GM21390 (cell line): ENCODE data around the gene SLC9A8.

Source experiments
- ATAC-seq: cut with Tn5 transposase; IDR thresholded peaks from one replicate; pipeline ENCODE4 v1.9.1; 2021; ENCODE audit not compliant: unreplicated experiment

SLC9A8 gene

DNA sequence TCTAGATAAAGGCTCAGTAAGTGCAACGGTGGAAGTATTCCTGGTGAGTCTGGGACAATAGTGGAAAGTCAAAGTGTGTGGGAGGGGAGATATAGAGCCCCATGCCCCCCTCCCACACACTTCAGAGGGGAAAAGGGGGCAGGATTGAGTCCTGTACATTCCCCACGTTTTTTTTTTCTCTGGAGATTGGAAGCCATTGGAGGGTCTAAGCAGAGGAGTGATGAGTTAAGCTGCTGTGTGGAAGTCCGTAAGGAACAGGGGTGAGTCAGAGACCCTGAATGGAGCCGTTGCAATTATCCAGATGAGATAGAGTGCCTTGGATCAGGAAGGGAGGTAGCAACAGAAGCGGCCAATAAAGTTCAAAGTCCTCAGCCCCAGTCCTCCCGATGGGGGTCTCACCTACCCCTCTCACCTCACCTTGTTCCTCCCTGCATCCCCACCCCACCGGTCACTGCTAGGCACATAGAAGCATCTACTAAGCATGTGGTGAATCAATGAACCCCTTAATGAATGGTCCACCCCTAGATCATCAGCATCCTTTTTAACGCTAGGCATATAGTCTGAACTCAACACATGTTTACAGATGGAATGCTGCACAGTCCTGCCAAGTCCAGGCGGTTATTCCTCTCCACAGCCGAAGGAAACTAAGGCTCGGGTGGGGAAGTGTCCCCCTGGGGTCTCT, 662 bp upstream of the SLC9A8 start:
- no peak for ATAC-seq

DNA sequence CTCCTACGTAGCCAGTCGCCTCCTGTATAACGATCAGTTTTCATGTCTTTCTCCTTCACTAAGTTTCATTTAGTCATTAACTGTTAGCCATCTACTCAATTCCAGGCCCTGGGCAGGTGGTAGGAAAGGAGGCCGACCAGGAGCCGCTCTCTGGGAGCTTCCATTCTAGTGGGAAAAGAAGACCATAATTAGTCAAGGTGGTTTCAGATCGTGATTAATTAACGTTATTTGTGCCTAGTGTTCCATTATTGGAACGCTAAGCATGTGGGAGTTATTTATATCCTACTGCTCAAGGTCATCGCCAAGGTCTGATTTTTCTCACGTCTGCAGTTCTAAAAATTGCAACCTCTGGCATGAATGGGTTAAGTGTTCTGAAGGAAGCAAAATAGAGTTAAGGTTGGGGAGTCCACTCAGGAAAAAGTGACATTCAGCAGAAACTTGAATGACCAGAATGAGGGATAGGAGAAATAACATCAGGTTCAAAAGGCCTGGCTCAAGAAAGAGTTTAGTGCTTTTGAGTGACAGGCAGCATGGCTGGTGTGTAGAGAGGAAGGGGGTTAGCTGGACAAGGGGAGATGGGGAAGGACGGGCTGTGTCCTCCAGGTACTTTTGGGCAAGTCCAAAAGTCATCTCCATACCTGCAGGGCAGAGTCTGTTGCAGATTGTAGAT, 812 bp downstream of the SLC9A8 start:
- peak; percentile 34 for ATAC-seq

DNA sequence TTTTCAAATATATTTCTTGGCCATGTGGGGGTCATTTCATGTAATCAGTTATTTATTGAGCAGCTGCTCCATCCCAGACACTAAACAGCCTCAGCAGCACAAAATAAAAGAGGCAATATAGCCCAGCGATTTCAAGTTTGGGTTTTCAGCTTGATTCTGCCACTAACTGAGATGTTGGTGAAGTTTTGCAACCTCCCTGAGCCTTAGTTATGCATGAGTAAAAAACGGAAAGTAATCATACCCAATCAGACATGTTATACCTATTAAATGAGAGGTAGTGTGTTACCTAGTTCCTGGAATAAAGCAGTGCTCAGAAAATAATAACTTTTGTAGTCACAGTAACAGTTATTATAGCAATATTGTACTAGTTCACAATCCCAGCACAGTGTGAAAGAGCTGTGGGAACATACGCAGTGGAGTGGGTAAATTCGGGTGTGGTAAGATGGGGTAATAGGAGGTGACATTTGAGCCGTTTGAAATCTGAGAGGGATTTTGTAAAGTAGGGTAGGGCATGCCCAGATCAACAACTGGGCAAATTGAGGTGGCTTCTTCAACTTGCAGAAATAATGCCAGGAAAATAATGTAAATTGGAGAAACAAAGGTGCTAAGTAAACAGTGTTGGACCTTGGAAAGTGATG, 1.5 kb downstream of the SLC9A8 start:
- no peak for ATAC-seq

DNA sequence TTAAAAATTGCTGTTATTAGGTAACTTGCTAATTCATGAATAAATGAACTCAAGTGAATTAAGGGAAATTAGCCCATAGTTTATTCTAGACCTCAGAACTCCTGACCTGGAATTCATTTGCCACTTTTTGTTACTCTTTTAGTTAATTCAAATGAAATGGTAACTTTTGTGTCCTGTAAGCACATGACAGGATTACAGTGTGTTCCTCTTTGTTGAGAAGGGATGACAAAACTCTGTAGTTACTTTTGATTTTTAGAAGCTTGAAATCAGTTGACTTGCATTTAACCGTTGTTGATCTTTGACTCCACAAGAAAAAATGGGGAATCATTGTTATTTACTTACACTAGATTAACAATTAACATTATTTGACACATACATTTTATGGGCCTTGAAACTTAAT, 6.2 kb downstream of the SLC9A8 start:
- ATAC-seq: no peak

DNA sequence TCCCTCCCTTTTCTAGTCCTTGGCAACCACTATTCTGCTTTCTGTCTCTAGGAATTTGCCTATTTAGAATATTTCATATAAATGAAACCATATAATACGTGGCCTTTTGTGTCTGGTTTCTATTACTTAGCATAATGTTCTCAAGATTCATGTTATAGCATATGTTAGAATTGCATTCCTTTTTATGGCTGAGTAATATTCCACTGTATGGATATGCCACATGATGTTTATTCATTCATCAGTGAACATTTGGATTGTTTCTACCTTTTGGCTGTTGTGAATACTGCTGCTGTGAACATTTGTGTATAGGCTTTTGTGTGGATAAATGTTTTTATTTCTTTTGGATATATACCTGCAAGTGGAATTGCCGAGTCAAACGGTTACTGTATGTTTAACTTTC, 7.1 kb downstream of the SLC9A8 start:
- no peak for ATAC-seq

DNA sequence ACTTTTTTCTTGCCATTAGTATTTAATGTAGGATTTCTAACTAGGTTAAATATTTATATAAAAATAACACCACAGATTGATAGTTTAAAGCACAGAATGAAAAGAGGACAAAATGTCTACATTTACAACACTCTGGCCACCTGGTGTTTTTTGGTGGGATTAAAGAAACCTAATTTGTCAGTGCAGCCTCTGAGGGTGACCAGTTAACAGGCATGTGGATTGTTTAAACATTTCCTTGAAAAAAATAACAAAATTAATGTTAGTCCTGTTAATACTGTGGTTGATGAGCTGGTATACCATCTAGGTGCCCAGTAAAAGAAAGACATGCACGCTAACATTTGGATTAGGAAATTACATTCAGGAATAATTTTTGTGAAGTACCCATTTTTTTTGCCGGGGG, 8.8 kb downstream of the SLC9A8 start:
- ATAC-seq: no peak

DNA sequence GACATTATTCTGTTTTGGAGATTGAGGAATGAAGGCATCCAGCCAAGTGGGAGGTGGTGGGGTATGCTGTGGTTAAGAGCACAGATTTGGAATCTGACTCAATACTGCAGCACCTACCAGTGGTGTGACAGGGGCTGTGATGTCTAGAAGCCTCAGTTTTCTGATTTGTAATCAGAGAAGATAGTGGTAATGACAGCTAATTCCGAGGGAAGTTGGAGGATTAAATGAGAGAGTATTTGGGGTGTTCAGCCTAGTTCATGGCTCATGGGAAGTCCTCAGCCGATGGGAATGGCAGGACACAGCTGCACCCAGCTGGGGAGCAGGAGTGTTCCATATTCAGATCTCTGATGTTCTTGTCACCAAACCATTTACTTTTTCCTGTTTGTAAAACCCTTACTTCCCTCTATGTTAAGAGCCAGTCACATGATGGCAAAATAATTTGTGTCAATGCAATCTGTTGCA, 9.3 kb downstream of the SLC9A8 start:
- no peak for ATAC-seq

DNA sequence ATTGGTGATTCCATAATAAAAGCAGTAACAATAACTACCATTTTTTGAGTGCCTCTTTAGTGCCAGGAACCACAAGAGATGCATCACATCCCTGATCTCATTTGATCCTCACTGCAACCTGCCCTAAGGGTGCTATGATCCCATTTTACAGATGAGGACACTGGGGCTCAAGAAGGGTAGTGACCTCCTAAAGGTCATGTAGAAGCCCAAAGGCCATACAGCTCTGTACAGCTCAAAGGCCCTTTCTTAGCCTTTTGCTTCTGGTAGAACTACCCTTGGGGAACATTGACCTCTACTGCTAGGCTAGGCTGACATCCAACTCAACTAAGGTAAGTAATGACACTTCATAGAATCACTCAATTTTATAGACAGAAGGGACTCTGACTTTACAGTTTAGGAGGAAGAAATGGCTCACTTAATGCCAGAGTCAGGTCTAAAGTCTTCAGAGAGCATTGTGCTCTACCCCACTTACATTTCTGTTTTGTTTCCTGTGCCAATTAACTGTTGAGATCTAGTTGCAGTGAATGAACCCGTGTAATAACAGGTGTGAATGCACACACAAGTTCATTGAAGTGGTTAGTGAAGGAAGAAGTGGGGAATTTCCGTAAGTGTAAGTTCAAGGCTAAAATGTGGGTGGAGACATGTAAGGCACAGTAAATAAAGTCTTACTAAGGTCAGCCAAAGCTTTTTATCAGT, 10.7 kb downstream of the SLC9A8 start:
- ATAC-seq: no peak

DNA sequence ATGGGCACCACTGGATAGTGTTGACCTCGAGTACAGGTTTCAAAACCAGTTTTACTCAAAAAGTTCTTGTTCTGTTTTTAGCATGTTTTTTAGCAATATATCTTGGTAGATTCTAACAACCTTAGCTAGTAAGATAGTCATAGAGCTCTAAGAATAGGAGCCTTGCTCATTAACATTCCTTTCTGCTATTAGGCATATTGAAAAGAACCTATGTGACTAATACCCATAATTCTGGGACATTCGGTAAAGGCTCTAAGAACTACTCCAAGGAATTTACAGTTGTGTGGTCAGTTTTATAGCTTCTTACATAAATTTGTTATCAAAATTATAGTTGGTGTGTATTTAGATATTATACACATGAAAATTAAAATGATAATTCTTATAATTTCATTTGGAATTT, 11.6 kb downstream of the SLC9A8 start:
- ATAC-seq: no peak

DNA sequence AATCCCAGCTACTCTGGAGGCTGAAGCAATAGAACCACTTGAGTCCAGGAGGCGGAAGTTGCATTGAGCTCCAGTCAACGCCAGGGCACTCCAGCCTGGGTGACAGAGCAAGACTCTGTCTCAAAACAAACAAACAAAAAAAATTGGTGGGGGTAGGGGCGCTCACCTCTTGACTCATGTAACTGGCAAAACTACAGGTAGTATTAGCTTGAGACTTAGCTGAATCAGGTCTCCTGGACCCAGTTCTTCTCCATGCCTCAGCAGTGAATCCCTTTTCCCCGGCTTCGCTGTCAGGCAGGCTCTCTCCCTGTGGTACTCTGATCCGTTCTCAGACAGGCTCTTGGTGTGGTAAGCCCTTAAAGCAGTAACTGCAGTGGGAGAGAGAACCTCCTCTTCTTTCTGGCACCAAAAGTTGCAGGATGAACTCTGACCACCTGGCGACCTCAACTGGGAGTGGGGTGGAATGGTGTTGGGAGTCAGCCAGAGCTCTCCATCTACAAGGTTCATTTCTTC, 12.9 kb downstream of the SLC9A8 start:
- no peak for ATAC-seq

DNA sequence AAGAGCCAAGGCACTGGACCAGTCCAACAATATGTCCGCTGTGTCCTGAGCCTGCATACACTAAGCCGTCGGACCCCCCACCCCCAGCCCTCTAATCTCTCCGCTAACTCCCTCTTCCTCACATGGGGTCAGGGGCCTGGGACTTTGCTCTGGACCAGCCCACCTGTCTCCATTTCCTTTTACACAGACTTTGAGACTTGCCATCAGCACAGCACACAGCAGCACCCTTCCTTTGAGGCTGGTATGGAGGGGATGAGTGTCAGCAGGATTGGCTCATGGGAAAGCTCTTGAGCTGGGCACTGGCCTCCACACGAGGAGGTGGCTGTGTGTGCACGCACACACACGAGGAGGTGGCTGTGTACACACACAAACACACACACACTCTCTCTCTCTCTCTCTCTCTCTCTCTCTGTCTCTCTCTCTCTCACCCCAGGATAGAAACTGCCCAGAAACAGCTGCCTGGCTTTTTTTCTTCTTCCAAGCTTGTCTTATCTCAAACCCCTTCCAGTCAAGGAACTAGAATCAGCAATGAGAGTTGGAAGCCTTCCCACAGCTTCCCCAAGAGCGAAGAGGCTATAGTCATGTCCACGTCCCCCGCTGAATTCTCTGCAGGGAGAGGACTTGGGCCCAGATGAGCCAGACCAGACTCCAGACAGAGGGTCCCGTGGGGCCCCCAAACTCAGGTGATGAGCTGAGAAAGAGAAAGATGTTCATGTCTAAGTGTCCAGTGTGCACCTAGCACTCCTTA, 18.6 kb downstream of the SLC9A8 start:
- ATAC-seq: no peak

DNA sequence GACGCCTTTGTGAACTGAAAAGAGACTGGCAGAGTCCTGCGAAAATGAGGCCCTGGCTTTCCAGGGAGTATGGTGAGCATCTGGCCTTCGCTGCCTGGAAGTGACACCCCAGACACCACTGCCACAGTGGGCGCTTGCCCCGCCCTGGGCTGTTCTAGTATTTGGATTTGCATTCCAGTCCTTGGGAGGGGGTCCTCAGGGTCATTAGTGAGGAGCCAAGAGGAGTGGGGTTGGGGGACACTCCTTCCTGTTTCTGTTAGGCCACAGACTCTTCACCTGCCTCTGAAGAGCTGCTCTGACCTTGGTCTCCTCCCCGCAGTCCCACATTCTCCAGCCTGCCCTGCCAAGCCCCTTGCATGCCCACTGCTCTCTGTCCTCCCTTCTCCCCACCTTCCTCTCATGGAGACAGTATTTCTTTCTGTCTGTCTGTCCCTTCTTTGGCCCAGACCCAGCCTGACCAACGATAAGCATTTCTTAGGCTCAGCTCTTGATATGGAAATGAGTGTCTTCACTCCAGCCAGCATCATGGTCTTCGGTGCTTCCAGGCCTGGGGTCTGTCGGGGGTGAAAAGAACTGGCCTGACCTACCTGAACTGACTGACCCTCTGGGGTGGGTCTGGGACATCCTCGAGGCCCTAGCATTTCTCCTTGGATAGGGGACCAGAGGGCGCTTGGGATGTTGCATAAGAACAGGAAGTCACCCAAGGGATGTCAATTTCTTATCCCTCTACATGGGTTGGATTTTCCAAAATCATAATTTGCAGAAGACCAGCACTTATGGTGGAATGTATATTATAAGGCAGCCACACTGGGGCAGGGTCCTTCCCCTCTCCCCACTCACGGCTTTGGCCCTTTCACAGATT, 19.4 kb downstream of the SLC9A8 start:
- no peak for ATAC-seq

DNA sequence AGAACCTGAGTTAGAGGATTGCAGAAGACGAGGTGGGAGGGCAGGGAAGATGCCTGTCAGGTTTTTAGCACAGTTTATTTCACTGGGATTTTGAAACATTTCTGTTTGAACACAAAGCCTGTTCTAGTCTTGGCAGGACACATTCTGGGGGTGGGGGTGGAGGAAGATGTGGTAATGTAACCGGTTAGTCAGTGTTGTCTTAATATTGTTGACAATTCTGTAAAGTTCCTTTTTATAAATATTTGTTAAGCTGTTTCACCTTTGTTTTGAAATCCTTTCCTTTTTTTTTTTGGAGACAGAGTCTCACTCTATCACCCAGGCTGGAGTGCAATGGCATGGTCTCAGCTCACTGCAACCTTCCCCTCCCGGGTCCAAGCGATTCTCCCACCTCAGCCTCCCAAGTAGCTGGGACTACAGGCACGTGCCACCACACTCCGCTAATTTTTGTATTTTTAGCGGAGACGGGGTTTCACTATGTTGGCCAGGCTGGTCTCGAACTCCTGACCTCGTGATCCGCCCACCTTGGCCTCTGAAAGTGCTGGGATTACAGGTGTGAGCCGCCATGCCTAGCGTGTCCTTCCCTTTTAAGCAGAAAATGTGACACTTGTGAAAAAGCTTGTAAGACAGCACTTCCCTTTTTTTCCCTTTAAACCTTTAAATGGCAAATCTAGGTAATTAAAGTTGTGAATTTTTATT, 20.2 kb downstream of the SLC9A8 start:
- ATAC-seq: no peak

DNA sequence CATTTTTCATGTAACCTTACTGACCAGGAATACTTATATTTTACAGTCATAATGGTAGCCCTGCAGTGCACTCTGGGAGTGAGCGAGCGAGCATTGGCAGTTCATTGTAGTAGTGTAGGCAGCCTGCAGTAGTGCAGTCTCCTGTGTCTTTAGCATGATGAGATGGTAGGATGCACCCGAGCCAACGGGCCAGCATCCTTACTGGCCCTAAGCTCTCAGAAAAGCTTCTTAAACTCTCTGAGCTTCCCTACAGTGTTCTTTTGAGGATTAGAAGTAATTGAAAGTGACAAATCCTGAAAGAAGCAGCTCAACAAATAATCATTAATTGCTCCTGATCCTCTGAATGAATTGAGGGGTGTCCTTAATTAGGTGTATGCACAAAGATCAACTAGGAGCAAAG, 20.9 kb downstream of the SLC9A8 start:
- ATAC-seq: no peak

DNA sequence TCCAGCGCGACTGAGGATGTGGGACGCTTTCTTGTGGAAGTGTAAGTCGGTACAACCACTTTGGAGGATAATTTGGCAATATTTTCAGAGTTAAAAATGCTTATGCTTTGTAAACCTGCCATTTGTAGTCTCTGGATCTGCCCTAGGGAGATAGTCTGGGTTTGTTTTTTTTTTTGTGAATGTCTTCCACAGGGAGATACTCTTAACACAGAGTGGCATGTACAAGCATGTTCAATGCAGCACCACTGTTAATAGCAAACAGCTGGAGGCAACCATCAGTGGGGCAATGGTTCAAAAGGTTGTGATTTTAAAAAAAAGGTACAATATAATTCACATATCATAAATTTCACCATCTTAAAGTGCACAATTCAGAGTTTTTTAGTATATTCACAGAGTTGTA, 22.4 kb downstream of the SLC9A8 start:
- no peak for ATAC-seq

DNA sequence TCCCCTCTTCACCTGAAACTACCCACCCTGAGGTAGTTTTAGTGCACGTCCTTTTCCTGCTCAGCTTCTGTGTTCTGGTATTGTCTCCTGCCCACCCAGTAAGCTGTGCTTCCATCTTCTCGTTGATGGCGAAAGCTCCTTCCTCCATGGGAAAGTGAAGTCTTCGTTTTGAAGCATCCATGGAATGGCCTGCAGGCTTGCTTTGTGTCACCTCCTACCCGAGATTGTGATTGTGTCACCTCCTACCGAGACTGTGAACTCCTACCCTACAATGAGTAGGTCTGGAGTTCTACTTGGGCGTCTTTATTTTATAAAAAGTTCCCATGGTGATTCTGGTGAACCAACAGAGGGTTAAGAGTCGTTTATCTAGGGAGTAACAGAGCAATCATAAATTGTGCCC, 25.9 kb downstream of the SLC9A8 start:
- no peak for ATAC-seq

DNA sequence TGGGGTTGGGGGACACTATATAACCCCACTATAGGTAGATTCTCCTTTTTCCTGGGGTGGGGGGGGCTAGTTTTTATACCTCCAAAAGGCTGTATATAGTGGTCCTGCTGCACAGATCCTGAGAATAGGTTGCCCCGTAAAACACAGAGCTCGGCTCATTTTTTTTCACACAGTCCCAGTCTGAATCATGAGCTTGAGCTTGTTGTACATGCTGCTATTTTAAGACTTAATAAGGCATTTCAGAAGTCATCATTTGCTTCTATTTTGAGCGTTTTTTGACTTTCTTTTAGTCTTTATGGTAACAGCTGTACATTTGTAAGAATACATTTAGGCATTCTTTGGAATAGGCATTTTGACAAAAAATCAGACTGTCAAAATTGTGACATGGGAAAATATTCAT, 30.5 kb downstream of the SLC9A8 start:
- no peak for ATAC-seq

DNA sequence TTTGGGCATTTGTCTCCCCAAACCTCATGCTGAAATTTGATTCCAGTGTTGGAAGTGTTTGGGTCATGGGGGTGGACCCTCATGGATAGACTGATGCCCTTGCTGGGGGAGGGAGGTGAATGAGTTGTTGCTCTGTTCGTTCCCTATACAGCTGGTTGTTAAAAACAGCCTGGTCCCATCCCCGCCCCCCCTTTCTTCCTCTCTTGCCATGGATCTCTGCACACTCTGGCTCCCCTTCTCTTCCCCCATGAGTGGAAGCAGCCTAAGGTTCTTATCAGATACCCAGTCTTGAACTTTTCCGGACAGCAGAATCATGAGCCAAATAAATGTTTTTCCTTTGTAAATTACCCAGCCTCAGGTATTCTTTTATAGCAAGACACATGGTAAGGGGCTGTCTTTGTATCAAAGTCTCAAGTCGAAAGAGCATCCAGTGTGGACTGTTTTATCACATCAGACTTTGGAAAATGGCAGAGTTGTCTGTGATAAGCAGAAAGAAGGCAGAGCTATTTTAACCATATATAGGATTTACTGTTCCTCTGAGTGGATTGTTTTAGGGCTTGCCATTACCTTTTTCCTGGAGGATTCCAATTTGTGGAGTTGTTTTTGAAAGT, 31.2 kb downstream of the SLC9A8 start:
- no peak for ATAC-seq

DNA sequence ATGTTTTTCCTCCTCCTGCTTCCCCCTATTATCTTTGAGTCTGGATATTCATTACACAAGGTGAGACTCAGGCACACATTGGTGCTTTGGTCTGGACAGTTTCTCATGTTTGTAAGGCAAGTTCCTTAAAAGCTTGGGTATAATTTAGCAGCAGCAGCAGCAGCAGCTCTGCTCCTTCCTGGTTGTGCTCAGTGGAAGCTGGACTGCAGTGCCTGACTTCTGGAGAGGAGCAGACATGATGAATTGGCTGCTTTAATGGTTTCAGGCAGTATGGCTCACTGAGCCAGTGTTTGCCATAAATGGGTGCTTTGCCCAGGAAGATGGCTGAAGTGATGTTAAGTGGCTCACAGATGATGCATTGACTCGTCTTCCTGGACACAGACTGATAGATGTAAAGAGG, 32.4 kb downstream of the SLC9A8 start:
- no peak for ATAC-seq
